Fibroblast of lung (primary cell): ENCODE results near the gene ZFTA. TPM values are rescaled to one million over a fixed set of nuclear protein-coding genes. Genes with fewer than 3 reads are reported as not detected.
"Not testable (repeated sequence)": the region's sequence is repeated elsewhere in the genome, so short reads cannot be mapped to it uniquely, and the experiment has no call there.

Experiments used
- DNase-seq, 2 donors: peaks; one replicate each; pipeline versions ENCODE4 v3.0.0 to v3.0.0-alpha.2; 2010; ENCODE audit warnings: low read depth in 2 of 2
- H2AFZ ChIP-seq: 2 replicates; pipeline ENCODE4 v1.5.1; 2012; ENCODE audit warnings: low read length, control low read depth, inconsistent platforms
- H3K27ac ChIP-seq: 2 replicates; pipeline ENCODE4 v1.5.1; 2011; ENCODE audit warnings: low read length, control low read depth; ENCODE audit not compliant: insufficient read depth
- H3K27me3 ChIP-seq: 2 replicates; pipeline ENCODE4 v1.5.1; 2011; ENCODE audit warnings: mild to moderate bottlenecking, low read length; ENCODE audit not compliant: control insufficient read depth, insufficient read depth
- H3K36me3 ChIP-seq: 2 replicates; pipeline ENCODE4 v1.5.1; 2011; ENCODE audit warnings: low read length; ENCODE audit not compliant: control insufficient read depth, insufficient read depth
- H3K4me1 ChIP-seq: 2 replicates; pipeline ENCODE4 v1.5.1; 2011; ENCODE audit warnings: low read length; ENCODE audit not compliant: control insufficient read depth, insufficient read depth; ENCODE audit errors: extremely low read depth
- H3K4me2 ChIP-seq: 2 replicates; pipeline ENCODE4 v1.5.1; 2011; ENCODE audit warnings: low read length, control low read depth; ENCODE audit not compliant: insufficient read depth; ENCODE audit errors: extremely low read depth
- H3K4me3 ChIP-seq, 4 experiments: fragments of 200-600 bp in 1 of 4; sonication (generic) in 1 of 4; replicated peaks in 1 of 4; 2 replicates each; pipeline ENCODE4 v1.5.1; 2011 to 2016; ENCODE audit warnings: low read length in 4 of 4, low read depth in 3 of 4, mild to moderate bottlenecking in 3 of 4, control low read depth in 2 of 4, inconsistent platforms in 1 of 4, mixed read lengths in 1 of 4; ENCODE audit not compliant: insufficient read depth in 1 of 4; ENCODE audit errors: control extremely low read depth in 1 of 4
- H3K79me2 ChIP-seq: 2 replicates; pipeline ENCODE4 v1.5.1; 2012; ENCODE audit warnings: mild to moderate bottlenecking, low read length, inconsistent platforms; ENCODE audit not compliant: control insufficient read depth, insufficient read depth
- H3K9ac ChIP-seq: 2 replicates; pipeline ENCODE4 v1.5.1; 2011; ENCODE audit warnings: mild to moderate bottlenecking, low read length, control low read depth; ENCODE audit not compliant: insufficient read depth
- H3K9me3 ChIP-seq: 2 replicates; pipeline ENCODE4 v1.5.1; 2012; ENCODE audit warnings: low read depth, low read length; ENCODE audit not compliant: control insufficient read depth, insufficient read depth
- H4K20me1 ChIP-seq: 2 replicates; pipeline ENCODE4 v1.5.1; 2011; ENCODE audit warnings: low read length; ENCODE audit not compliant: control insufficient read depth, insufficient read depth; ENCODE audit errors: extremely low read depth
- EZH2 ChIP-seq: IDR thresholded peaks from 2 replicates; pipeline ENCODE4 v1.5.1; 2012; ENCODE audit warnings: low read length, control low read depth, mild to moderate bottlenecking; ENCODE audit errors: missing control alignments
- polyA plus RNA-seq, 2 donors: library from polyadenylated mRNA; depleted of rRNA in 1 of 2; stranded (reverse) in 1 of 2; unstranded in 1 of 2; fragments of >200 nt; gene quantifications; 2 replicates each; pipeline ENCODE4 v1.2.1, GENCODE V29; 2011 to 2012; ENCODE audit warnings: missing spikeins in 1 of 2
- total RNA-seq: library from RNA; depleted of rRNA; stranded (reverse); fragments of >200 nt; gene quantifications from 2 replicates; pipeline ENCODE4 v1.2.1, GENCODE V29; 2014
- TF ChIP-seq, protein P1 (sequence below), 2 donors: IDR thresholded peaks in 1 of 2; conservative IDR thresholded peaks in 1 of 2; 1 replicate in 1 of 2; 2 replicates in 1 of 2; pipeline ENCODE4 v1.5.1; 2011 to 2012; ENCODE audit warnings: low read length in 2 of 2, control low read depth in 1 of 2, inconsistent platforms in 1 of 2, low read depth in 1 of 2, mild to moderate bottlenecking in 1 of 2

ZFTA gene
- total and polyA plus RNA-seq, 2 donors (not counting 1 experiment from before 2014, with no cell fraction given), result 5.4 to 12.9 TPM

DNA sequence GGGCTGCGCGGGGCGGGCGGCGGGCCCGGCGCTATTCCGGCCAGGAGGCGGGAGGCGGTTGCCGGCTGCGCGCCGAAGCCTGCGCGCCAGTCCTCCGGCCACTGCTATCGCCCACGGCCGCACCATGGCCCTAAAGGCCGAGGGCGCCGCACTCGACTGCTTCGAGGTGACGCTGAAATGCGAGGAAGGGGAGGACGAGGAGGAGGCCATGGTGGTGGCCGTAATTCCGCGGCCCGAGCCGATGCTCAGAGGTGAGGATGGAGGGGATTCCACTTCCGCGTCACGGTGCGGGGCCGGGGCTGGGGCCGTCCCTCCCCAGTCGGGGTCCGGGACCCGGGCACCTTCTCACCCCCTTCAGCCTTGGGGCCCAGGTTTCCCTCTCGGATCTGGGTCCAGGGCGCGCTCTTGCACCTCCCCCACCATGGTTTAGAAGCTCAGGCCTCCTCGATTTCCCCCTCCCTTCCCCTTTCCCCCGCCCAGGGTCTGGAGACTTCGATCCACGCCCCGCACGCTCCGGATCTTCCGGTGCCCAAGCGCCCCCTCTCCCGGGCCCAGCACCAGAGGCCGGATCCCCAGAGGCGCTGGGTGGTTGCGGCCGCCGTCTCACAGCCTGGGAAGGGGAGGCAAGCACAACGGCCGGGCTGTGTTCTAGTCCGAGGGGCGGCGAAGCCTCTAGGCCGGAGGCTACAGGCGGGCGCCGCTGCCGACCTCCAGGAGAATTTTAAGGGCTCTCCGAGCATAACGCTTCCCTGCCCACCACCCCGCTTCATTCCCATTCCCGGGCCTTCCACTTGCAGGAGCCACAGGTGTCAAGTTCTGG lies 45.2 kb upstream of the ZFTA start:
- peak overlapping the region; percentile 82 for H3K4me2 ChIP-seq
- H3K4me1 ChIP-seq, result peaks cover 7% of the 10 kb centered on the region
- peak overlapping the region; percentile 71 for H2AFZ ChIP-seq
- H4K20me1 ChIP-seq, result no peaks in the 10 kb centered on the region
- TF ChIP-seq EZH2, result no peak
- TF ChIP-seq, protein P1, sequence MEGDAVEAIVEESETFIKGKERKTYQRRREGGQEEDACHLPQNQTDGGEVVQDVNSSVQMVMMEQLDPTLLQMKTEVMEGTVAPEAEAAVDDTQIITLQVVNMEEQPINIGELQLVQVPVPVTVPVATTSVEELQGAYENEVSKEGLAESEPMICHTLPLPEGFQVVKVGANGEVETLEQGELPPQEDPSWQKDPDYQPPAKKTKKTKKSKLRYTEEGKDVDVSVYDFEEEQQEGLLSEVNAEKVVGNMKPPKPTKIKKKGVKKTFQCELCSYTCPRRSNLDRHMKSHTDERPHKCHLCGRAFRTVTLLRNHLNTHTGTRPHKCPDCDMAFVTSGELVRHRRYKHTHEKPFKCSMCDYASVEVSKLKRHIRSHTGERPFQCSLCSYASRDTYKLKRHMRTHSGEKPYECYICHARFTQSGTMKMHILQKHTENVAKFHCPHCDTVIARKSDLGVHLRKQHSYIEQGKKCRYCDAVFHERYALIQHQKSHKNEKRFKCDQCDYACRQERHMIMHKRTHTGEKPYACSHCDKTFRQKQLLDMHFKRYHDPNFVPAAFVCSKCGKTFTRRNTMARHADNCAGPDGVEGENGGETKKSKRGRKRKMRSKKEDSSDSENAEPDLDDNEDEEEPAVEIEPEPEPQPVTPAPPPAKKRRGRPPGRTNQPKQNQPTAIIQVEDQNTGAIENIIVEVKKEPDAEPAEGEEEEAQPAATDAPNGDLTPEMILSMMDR (conservative IDR thresholded peaks at IDR 0.05 in 1 of 2, IDR thresholded peaks at IDR 0.05 in 1 of 2; ENCODE audit: low read depth in 1 of 2, low read length in 2 of 2), result no peak
- H3K36me3 ChIP-seq, result peaks cover 13% of the 10 kb centered on the region
- H3K9ac ChIP-seq, result peak overlapping the region; percentile 79
- H3K27me3 ChIP-seq, result no peaks in the 10 kb centered on the region
- peaks cover 40% of the 10 kb centered on the region for H3K79me2 ChIP-seq
- H3K27ac ChIP-seq, result peak overlapping the region; percentile 68
- DNase-seq, result peak; percentile 67 to 68
- peak overlapping the region; percentile 88 to 95 (median 91) for H3K4me3 ChIP-seq
- H3K9me3 ChIP-seq, result no peaks in the 10 kb centered on the region

DNA sequence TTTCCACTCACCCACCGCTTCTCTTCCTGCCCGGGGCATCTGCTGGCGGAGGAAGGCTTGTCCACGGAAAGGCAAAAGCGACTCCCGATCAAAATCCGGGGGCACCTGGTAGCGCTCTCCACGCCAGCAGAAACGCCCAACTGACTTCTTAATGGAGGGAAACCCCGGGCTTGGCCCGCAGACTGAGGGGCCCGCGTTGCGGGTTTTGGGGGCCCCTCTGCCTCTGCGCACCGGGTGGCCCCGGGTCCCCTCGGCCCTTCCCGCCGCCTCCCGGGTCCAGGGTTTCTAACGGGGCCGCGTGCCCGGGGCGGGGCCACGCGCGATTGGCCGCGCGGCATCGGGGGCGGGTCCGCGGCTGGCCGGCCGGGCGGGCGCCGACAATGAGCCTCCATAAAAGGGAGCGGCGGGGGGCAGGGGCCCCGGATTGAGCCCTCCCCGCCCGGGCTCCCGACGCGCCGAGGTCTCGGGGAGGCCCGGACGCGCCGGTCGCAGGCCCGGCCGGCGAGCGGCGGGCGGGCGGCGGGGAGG lies 44.5 kb upstream of the ZFTA start, which contains the start of gene SPINDOC:
SPINDOC (plus strand) TSS at position 422 of the 528 bp plus-strand sequence. CDS start 231 bp downstream, outside the sequence.
- no peaks in the 10 kb centered on the region for H4K20me1 ChIP-seq
- peaks cover 7% of the 10 kb centered on the region for H3K4me1 ChIP-seq
- TF ChIP-seq EZH2, result no peak
- TF ChIP-seq, protein P1 (conservative IDR thresholded peaks at IDR 0.05 in 1 of 2, IDR thresholded peaks at IDR 0.05 in 1 of 2; ENCODE audit: low read depth in 1 of 2, low read length in 2 of 2), result no peak
- peak within 1 kb of the TSS; percentile 79 for H3K9ac ChIP-seq
- peaks cover 9% of the 10 kb centered on the region for H3K36me3 ChIP-seq
- H3K27ac ChIP-seq, result peak within 1 kb of the TSS; percentile 68
- peak within 1 kb of the TSS; percentile 82 for H3K4me2 ChIP-seq
- H3K79me2 ChIP-seq, result peaks cover 40% of the 10 kb centered on the region
- H2AFZ ChIP-seq, result peak within 1 kb of the TSS; percentile 87
- peak; percentile 60 to 64 for DNase-seq
- H3K9me3 ChIP-seq, result no peaks in the 10 kb centered on the region
- no peaks in the 10 kb centered on the region for H3K27me3 ChIP-seq
- H3K4me3 ChIP-seq, result peak within 1 kb of the TSS; percentile 88 to 95 (median 91)

GRCh38 chr11:63811522-63811921 lies 42.9 kb upstream of the ZFTA start:
- peaks cover 4% of the 10 kb centered on the region for H3K36me3 ChIP-seq
- no peak for TF ChIP-seq EZH2
- TF ChIP-seq, protein P1 (conservative IDR thresholded peaks at IDR 0.05 in 1 of 2, IDR thresholded peaks at IDR 0.05 in 1 of 2; ENCODE audit: low read depth in 1 of 2, low read length in 2 of 2), result no peak
- H3K4me1 ChIP-seq, result peaks cover 7% of the 10 kb centered on the region
- DNase-seq, result no peak
- no peaks in the 10 kb centered on the region for H4K20me1 ChIP-seq
- no peak overlapping the region for H3K27ac ChIP-seq
- no peaks in the 10 kb centered on the region for H3K27me3 ChIP-seq
- peaks cover 31% of the 10 kb centered on the region for H3K79me2 ChIP-seq
- H3K4me2 ChIP-seq, result no peak overlapping the region
- no peak overlapping the region for H2AFZ ChIP-seq
- no peak overlapping the region for H3K4me3 ChIP-seq
- H3K9me3 ChIP-seq, result no peaks in the 10 kb centered on the region
- H3K9ac ChIP-seq, result no peak overlapping the region

DNA sequence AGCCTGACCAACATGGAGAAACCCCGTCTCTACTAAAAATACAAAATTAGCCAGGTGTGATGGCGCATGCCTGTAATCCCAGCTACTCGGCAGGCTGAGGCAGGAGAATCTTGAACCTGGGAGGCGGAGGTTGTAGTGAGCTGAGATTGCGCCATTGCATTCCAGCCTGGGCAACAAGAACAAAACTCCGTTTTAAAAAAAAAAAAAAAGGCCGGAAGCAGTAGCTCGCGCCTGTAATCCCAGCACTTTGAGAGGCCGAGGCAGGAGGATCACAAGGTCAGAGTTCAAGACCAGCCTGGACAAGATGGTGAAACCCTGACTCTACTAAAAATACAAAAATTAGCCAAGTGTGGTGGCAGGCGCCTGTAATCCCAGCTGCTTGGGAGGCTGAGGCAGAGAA lies 41.8 kb upstream of the ZFTA start:
- not testable (repeated sequence) for H3K4me2 ChIP-seq, H3K4me1 ChIP-seq, H3K9ac ChIP-seq, H2AFZ ChIP-seq, H3K36me3 ChIP-seq, H3K9me3 ChIP-seq, H3K27ac ChIP-seq, H3K4me3 ChIP-seq, H4K20me1 ChIP-seq, H3K27me3 ChIP-seq, DNase-seq
- peaks cover 20% of the 10 kb centered on the region for H3K79me2 ChIP-seq
